GM21528 (cell line): ENCODE results near the gene ZNF764.
"Not testable (repeated sequence)": the region's sequence is repeated elsewhere in the genome, so short reads cannot be mapped to it uniquely, and the experiment has no call there.

Experiments used
- ATAC-seq: cut with Tn5 transposase; IDR thresholded peaks from one replicate; pipeline ENCODE4 v1.9.1; 2021; ENCODE audit warnings: mild to moderate bottlenecking, moderate library complexity; ENCODE audit not compliant: unreplicated experiment, low FRiP score

The ZNF764 gene

DNA sequence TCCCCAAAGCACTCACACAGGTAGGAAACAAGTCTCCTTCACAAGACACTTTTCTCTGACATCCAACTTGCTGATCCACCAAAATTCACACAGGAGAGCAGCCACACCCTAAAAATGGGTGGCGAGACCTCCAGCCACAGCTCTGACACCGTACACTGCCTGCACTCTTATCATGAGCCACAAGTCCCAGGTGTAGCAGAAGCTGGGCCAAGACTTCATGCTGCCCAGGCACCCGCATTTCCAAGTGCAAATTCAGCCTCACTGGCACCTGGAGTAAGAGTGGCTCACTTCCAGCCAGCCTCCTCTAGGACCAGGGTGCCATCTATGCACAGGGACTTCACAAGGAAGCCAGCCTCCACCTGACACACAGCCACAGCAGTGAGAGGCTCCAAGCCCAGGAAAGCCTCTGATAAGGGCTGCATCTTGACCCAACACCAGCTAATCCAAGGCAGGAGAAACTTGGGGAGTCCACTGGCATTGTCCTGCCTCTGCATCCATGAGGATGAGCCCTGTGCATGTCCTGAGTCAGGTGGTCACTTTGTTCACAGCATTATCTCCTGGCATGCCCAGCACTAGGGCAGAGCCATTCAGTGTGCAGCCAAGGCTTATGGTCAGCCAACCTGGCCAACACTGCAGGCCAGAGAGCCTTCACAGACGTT, 29.2 kb downstream of the ZNF764 start:
- no peak for ATAC-seq

DNA sequence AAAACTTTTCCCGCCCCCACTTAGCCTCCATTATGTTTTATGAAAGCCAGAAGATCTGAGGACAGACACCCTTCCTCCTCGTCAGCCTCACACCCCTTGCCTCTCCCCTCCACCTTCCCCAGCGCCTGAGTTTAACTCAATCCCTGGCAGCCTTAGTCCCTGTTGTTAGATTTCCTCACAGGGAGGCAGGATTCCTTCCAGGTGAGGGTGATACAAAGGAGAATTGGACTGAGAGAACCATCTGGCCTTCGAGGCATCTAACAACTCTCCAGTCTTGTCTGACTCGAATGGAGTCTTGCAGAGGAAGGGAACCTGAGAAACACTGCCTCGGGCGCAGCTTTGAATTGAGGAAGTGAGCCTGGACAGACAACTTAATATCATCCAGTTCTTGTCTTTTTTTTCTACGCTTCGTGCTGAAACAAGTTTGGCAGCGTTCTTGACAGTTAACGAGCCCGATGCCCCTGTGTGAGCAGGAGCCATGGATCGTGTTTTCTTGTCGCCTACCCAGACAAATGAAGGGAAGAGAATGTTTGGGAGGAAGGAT, 30.5 kb downstream of the ZNF764 start:
- no peak for ATAC-seq

DNA sequence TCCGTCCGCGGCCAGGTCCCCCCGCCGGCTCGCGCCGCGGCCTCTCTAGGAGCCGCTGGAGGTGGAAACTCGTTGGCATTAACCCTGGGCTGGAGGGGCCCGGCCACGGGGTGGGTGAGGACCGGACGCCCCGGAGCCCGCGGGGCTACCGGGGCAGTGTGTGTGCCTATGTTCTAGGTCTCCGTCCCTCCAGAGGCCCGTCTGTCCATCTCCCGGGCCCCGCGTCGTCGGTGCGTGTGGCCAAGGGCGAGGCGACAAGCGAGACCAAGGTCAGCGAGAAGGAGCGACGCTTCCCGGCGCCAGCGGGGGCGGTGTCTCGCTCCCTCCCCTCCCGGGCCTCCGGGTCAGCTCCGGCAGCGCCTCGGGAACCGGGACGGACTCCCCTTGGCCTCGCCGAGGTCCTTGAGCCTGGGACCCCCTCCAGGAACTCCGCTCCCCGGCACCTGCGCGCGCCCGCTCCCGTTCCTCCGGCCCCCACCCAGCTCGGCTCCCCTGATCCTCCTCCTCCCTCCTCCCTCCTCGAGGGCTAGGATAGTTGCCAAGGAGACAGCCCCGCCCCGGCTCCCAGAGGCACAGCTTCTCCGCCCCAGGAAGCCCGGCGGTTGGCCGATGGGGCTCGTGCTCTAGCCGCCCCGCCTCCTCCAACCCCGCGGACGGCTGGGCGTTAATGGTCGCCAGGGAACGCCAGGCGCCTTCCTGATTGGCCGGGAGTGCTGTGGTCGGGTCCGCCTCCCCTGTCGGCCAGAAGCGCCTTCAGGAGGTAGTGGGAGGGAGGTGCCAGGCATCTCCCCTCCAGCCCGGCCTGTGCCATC, 31.1 kb downstream of the ZNF764 start:
- peak; percentile 74 for ATAC-seq

DNA sequence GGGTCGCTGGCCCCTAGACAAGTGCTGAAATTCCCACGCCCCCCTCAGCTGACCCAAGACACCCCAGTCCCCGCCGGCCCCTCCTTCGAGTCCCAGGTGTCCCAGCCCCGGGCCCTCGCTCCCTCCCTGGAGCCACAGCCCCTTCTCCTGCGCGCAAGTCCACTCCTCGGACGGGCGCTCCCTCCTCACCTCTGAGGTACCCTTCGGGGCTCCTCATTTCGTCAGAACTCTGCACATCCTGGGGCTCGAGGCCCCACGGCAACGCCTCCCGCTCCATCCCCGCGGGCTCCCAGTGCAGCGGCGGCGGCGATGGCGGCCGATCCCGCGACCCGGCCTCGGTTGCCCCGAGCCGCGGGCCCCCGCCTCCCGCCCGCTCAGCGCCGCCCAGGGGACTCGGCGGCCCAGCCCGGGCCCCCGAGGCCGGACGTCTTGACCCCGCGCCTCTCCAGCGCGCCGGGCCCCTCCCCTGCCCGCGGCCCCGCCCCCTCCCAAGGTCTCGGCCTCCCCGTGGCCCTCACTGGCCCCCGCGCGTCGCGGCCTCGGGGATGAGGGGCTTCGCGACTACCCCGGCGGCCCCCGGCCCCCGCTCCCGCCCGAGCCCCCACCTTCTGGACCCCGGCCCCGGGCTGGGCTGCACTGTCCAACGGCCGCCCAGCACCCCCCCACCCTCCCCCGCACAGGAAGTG, 31.9 kb downstream of the ZNF764 start, which contains the start of gene ZNF768:
TSS of gene ZNF768 (minus strand) at position 430 of the 686 bp plus-strand sequence. CDS start at position 277, 153 bp downstream.
- ATAC-seq, result no peak

DNA sequence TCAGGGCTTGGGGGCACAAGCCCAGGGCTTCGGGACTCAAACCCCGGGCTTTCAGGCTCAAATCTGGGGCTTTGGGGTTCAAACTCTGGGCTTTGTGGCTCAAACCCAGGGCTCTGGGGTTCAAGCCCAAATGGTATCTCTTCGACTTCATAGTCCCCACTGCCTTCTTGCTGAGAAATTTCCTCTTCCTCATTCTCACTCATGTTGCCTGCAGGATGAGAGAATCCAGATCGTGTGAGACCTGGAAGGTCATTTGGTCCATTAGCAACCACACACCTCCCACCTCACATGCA, 32.4 kb downstream of the ZNF764 start:
- ATAC-seq, result no peak

DNA sequence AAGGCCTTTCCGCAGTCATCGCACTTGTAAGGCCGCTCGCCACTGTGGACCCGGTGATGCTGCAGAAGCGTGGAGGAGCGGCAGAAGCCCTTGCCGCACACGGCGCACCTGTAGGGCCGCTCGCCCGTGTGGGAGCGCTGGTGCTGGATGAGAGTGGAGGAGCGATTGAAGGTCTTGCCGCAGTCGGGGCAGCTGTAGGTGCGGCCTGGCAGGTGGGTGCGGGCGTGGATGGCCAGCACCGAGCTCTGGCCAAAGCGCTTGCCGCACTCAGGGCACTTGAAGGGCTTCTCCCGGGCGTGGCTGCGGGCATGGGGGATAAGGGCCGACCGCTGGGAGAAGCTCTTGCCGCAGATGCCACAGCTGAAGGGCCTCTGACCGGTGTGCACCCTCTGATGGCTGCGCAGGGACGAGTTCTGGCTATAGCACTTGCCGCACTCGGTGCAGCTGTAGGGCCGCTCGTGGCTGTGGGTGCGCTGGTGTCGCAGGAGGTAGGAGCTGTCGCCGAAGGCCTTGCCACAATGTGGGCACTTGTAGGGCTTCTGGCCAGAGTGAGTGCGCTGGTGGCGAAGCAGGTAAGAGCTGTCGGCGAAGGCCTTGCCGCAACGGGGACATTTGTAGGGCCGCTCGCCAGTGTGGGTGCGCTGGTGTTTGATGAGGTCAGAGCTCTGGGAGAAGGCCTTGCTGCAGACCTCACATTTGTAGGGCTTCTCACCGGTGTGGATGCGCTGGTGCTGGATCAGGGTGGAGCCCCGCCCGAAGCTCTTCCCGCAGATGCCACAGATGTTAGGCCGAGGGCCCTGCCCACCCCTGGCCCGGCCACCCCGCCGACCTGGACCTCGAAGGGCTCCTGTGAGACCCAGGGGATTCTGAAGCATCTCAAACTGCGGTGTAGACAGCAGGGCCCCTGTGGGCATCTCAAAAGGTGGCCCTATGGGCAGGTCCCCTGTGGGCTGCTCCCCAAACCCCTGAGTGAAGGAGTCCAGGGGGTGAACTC, 33.3 kb downstream of the ZNF764 start:
- no peak for ATAC-seq

DNA sequence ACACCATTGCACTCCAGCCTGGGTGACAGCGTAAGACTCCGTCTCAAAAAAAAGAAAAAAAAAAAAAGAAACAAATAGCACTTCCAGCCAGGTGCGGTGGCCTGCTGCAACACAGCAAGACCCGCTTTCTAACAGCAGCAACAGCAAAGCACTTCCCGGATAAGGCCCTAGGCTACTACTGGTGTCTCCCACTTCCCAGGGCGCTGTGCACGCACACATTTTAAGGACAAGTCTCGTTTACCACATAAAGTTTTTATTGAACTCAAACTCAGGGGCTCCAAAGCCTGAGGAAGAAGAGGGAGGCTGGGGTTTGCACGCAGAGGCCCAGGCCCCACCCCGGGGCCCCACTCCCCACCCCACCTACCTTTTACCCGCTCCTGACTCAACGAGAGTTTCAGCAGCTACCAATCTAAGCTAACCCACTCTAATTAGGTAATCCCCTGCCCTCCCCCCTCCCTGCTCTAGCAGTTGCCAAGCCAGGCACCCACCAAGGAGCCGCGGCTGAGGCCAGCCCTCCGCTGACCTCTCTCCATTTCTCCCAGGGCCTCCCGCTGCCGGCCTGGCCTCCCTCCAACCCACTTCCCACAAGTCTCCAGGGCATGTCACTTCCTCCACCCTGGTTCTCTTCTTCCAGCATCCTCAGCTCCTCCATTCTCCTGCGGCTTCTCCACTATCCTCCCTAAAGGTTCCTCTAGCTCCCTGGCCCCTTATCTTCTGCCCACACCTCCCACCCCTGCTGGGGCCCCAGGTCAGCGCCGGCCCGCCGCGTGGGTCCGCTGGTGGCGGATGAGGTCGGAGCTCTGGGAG, 34.2 kb downstream of the ZNF764 start:
- no peak for ATAC-seq

DNA sequence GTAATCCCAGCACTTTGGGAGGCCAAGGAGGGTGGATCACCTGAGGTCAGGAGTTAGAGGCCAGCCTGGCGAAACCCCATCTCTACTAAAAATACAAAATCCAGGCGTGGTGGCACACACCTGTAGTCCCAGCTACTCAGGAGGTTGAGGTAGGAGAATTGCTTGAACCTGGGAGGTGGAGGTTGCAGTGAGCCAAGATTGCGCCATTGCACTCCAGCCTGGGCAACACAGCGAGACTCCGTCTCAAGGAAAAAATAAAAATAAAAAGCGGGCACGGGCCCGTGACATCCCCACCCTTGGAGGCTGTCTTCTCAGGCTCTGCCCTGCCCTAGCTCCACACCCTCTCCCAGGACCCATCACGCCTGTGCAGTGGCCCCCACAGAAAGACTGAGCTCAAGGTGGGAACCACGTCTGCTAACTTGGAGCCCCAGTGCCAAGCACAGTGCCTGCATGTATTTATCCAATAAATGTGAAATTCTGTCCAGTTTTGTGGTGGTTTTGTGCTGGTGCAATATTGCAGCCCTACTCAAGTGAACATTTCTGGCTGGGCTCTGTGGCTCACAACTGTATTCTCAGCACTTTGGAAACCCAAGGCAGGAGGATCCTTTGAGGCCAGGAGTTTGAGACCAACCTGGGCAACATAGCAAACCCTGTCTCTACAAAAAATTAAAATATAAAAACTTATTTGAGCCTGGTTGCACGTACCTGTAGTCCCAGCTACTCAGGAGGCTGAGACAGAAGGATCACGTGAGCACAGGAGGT, 35.3 kb downstream of the ZNF764 start:
- not testable (repeated sequence) for ATAC-seq

DNA sequence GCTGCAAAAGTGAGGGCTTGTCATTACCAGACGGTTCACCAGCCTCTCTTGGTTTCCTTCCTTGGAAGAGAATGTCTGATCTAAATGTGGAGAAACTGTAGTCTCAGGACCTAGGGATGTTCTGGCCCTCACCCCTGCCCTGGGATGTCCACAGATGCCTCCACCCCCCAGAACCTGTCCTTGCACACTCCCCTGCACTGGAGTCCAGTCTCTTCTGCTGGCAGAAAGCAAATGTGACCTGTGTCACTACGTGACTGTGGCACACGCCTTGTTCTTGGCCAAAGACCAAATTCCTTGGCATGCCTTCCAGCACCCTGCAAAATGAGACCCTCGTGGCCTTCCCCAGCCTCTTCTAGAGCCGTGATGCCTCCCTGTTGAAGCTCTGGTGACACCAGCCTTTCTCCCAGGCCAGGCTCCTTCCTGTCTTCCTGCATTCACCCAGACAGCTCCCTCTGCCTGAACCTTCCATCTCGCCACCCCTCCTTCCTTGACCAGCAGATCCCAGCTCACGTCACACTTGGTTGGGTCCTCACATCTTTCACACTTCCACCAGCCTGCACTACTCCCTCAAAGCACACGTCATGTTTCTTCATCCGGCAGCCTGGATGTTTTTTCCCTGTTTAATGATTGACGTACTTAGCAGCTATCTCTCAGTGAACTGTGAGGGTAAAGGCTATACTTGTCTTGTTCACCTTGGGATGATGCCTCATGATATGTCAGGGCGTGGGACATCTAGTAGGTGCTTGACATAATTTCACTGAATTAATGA, 36.1 kb downstream of the ZNF764 start:
- no peak for ATAC-seq

DNA sequence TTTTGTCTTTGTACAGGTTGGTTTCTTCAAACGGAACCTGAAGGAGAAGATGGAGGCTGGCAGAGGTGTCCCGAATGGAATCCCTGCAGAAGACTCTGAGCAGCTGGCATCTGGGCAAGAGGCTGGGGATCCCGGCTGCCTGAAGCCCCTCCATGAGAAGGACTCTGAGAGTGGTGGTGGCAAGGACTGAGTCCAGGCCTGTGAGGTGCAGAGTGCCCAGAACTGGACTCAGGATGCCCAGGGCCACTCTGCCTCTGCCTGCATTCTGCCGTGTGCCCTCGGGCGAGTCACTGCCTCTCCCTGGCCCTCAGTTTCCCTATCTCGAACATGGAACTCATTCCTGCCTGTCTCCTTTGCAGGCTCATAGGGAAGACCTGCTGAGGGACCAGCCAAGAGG, 36.7 kb downstream of the ZNF764 start:
- no peak for ATAC-seq

DNA sequence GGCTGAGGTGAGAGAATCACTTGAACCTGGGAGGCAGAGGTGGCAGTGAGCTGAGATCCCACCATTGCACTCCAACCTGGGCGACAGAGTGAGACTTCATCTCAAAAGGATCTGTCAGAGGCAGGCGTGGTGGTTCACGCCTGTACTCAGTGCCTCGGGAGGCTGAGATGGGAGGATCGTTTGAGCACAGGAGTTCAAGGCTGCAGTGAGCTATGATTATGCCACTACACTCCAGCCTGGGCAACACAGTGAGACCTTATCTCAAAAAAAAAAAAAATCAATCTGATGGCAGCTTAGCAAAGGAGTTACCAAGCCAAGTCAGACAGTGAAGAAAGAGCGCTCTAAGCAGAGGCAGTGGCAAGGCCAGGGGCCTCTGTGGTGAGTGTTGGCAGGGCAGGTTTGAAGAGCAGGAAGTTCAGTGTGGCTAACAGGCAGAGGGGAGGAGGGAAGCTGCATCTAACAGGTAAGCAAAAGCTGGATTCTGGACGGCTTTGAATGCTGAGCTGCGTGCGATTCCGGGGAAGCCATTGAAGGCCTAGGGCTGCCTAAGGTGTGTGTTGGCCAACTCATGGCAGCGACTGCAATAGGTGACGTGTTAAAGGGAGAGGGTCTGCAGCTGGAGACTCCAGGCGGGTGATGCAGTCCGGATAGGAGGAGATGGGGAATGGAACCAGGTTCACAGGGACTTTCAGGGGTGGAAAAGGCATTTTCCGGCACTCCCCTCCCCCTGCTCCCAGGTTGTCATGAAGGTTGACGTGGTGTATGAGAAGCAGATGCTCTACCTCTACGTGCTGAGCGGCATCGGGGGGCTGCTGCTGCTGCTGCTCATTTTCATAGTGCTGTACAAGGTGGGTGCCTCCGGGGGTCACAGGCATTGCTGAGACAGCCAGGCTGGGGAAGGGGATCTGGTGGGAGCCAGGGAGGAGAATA, 38.8 kb downstream of the ZNF764 start:
- ATAC-seq, result no peak

DNA sequence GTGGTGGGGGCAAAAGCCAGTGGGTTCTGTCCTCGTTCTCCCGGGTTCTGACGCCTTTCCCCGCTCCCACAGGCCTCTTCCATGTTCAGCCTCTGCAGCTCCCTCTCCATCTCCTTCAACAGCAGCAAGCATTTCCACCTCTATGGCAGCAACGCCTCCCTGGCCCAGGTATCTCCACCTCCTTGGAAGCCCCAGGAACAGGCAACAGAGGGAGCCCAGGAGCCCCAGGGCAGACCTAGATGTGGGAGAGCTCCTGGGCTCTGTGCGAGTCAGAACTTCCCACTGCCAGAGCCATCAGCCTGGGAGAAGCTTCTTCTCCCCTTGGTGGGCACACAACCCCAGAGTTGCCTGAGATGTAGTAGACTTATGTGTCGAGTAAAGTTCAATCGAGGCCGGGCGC, 39.6 kb downstream of the ZNF764 start:
- no peak for ATAC-seq

DNA sequence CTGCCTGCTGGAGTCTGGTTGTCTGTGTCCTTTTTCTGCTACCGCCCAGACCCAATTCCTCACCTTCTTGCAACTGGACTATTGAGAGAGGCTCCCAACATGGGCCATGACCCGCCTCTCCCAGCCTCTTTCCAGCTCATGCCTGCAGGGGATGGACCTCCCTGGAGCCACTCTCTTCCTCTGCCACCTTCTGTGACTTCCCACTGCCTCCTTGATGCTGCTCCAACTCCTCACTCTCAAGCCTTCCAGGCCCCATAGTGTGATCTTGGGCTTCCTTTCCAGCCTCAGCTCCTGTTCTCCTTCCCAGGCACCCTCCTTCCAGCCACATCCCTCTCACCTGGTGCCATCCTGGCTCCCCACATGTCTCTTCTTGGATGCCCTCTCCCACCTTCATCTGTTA, 42.9 kb downstream of the ZNF764 start:
- no peak for ATAC-seq

DNA sequence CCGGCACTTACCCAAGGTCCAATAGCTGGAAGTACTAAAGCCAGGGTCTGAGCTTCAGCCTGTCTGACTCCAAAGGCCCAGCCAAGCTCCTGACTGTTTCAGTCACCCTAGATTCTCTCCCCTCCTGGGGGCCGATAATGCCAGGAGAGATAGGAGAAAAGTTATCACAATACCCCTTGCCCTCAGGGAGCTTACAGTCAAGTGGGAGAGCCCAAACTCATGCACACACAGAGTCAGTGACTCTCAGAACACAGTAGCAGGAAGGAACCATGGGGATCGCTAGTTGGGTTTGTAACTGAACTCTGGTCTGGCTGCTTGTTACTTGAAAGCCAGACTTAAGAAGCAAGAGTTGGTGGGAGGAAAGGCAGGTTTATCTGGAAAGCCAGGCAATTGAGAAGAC, 46.7 kb downstream of the ZNF764 start:
- no peak for ATAC-seq

DNA sequence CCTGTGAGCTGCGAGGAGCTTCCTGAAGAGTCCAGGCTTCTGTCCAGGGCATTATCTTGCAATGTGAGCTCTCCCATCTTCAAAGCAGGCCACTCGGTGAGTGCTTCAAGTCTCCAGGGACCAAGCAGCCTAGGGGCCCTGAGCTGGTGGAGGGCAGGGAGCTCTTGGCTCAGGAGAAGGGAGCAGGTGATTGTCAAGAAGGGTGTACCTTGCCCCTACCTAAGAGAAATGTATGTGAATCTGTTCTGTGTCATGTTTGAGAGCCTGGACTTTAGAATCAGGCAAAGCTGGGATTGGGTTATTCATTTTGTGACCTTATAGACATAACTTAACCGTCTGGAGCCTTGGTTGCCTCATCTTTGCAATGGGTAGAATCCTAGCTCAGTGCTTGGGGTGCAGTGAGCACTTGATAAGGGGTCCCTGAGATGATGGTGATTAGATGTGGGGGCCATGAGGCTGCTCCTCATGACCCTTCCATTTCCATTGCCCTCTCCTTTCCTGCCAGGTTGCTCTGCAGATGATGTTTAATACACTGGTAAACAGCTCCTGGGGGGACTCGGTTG, 47.7 kb downstream of the ZNF764 start:
- no peak for ATAC-seq

DNA sequence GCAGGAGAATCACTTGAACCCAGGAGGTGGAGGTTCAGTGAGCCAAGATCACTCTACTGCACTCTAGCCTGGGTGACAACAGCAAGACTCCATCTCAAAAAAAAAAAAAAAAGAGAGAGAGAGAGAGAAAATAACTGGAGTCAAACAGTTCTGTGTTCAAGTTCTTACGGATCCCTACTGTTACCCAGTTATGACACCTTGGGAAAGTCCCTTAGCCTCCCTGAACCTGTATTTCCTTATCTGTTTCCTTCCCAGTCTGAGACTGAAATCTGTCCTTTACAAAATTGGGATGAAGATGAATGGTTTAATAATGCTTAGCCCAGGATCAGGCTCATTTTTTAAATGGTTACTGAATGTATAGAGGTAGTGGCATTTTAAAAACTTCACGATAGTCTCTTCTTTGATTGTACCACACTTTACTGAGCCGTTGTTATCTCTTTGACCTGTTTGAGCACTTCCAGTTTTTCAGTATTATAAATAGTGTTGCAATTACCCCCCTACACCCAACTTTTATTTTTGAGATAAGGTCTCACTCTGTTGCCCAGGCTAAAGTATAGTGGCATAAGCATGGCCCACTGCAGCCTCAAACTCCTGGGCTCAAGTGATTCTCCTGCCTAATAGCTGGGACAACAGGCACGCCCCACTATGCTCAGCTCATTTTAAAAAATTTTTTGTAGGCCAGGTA, 49.0 kb downstream of the ZNF764 start:
- no peak for ATAC-seq
